ENCODE results near the gene USP5. TPM values are rescaled to one million over a fixed set of nuclear protein-coding genes. Genes with fewer than 3 reads are reported as not detected.

Gene USP5
- total and polyA plus RNA-seq, 7 donors: 25.4 to 51.5 (median 41.1) TPM

DNA sequence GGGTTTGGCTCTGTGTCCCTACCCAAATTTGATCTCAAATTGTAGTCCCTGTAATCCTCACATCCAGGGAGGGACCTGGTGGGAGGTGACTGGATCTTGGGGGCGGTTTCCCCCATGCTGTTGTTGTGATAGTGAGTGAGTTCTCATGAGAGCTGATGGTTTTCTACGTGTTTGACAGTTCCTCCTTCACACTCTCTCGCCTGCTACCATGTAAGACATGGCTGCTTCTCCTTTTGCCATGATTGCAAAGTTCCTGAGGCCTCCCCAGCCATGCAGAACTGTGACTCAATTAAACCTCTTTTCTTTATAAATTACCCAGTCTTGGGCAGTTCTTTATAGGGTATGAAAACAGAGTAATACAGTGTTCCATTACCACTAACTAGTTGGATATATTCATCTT lies 42.4 kb downstream of the USP5 start:
- Histone ChIP-seq H3K9me3 (no peaks in the 10 kb centered on the region), H3K36me3 (no peaks in the 10 kb centered on the region), H3K27me3 (no peaks in the 10 kb centered on the region), H3K4me1 (peaks cover 0 to 13% (median 6%) of the 10 kb centered on the region in 4 donors), H3K27ac (no peak overlapping the region), H3K4me3 (no peak overlapping the region)
- DNase-seq: no peak
- WGBS, 2 donors: 83 to 88% methylated on average over 3 of the region's 3 CpGs
- intact Hi-C loops (cut with DNase I): no loop called here
- TF ChIP-seq POLR2A (IDR thresholded peaks at IDR 0.05) (no peak), POLR2AphosphoS5 (IDR thresholded peaks at IDR 0.05) (no peak), EP300 (IDR thresholded peaks at IDR 0.05) (no peak)
- TF ChIP-seq, protein P1, sequence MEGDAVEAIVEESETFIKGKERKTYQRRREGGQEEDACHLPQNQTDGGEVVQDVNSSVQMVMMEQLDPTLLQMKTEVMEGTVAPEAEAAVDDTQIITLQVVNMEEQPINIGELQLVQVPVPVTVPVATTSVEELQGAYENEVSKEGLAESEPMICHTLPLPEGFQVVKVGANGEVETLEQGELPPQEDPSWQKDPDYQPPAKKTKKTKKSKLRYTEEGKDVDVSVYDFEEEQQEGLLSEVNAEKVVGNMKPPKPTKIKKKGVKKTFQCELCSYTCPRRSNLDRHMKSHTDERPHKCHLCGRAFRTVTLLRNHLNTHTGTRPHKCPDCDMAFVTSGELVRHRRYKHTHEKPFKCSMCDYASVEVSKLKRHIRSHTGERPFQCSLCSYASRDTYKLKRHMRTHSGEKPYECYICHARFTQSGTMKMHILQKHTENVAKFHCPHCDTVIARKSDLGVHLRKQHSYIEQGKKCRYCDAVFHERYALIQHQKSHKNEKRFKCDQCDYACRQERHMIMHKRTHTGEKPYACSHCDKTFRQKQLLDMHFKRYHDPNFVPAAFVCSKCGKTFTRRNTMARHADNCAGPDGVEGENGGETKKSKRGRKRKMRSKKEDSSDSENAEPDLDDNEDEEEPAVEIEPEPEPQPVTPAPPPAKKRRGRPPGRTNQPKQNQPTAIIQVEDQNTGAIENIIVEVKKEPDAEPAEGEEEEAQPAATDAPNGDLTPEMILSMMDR (IDR thresholded peaks at IDR 0.05): no peak

DNA sequence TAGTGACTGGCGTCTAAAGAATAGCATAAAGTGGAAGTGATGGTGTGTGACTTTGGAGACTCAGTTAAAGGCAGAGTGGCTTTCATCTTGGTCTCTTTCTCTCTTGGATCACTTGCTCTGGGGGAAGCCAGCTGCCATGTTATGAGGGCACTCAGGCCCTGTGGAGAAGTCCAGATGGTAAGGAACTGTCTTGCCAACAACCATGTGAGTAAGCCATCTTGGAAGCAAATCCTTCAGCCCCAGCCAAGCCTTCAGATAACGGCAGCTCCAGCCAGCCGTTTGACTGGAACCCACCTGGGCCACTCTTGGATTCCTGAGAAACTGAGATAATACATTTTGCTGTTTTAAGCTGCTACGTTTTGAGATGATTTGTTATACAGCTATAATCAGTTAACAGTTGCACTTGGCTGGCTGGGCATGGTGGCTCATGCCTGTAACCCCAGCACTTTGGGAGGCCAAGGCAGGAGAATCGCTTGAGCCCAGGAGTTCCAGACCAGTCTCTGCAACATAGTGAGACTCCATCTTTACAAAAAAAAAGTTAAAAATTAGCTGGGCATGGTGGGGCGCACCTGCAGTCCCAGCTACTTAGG lies 45.0 kb downstream of the USP5 start:
- intact Hi-C loops (cut with DNase I): no loop called here
- Histone ChIP-seq H3K27ac (no peak overlapping the region), H3K4me1 (peaks cover 0 to 2% (median 0%) of the 10 kb centered on the region in 4 donors), H3K36me3 (no peaks in the 10 kb centered on the region), H3K4me3 (no peak overlapping the region), H3K27me3 (no peaks in the 10 kb centered on the region), H3K9me3 (no peaks in the 10 kb centered on the region)
- 86 to 92% methylated on average over 6 of the region's 6 CpGs for WGBS, 2 donors
- TF ChIP-seq EP300 (IDR thresholded peaks at IDR 0.05) (no peak), POLR2A (IDR thresholded peaks at IDR 0.05) (no peak), POLR2AphosphoS5 (IDR thresholded peaks at IDR 0.05) (no peak)
- TF ChIP-seq, protein P1 (IDR thresholded peaks at IDR 0.05): no peak
- DNase-seq: no peak

DNA sequence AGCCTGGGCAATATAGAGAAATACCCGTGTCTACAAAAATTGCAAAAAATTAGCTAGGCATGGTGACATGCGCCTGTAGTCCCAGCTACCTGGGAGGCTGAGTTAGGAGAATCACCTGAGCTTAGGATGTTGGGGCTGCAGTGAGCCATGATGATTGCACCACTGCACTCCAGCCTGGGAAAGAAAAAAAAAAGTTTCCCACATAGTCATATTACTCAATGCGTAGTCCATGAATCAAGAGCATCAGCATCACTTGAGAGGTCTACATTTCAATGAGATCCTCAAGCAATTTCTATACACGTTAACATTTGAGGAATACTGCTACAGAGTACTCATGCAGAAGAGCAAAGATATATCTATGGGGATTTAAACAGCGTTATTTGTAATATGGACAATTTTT lies 47.5 kb downstream of the USP5 start:
- Histone ChIP-seq H3K27ac (no peak overlapping the region), H3K36me3 (no peaks in the 10 kb centered on the region), H3K27me3 (no peaks in the 10 kb centered on the region), H3K9me3 (no peaks in the 10 kb centered on the region), H3K4me3 (no peak overlapping the region), H3K4me1 (peaks cover 0 to 5% (median 4%) of the 10 kb centered on the region in 4 donors)
- TF ChIP-seq POLR2AphosphoS5 (IDR thresholded peaks at IDR 0.05) (no peak), EP300 (IDR thresholded peaks at IDR 0.05) (no peak), POLR2A (IDR thresholded peaks at IDR 0.05) (no peak)
- TF ChIP-seq, protein P1 (IDR thresholded peaks at IDR 0.05): no peak
- intact Hi-C loops (cut with DNase I): no loop called here
- 43 to 75% methylated on average over 5 of the region's 5 CpGs for WGBS, 2 donors
- no peak for DNase-seq

DNA sequence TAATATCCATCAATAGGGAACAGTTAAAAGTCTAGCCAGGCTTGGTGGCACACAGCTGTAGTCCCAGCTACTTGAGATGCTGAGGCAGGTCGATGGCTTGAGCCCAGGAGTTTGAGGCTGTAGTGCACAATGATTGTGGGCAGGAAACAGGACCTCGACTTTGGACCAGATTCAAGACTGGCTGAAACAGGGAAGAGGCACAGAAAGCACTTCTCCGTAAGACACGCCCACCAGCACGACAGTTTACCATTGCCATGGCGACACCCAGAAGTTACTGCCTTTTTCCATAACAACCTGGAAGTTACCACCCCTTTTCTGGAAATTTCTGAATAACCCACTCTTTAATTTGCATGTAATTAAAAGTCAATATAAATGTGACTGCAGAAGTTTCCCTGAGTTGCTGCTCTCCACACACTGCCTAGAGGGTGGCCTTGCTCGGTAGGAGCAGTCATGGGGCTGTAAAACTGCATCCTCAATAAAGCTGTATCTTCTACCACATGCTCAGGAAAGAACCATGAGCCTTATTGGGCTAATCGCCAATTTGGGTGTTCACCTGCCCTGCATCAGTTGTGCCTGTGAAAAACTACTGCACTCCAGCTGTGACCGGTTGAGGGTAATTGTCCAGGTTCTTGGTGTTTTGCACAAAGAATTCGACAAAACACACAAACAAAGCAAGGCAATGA lies 48.0 kb downstream of the USP5 start:
- Histone ChIP-seq H3K27me3 (no peaks in the 10 kb centered on the region), H3K36me3 (no peaks in the 10 kb centered on the region), H3K27ac (no peak overlapping the region), H3K4me3 (no peak overlapping the region), H3K4me1 (peaks cover 0 to 8% (median 5%) of the 10 kb centered on the region in 4 donors), H3K9me3 (no peaks in the 10 kb centered on the region)
- intact Hi-C loops (cut with DNase I): no loop called here
- TF ChIP-seq EP300 (IDR thresholded peaks at IDR 0.05): no peak
- TF ChIP-seq, protein P1 (IDR thresholded peaks at IDR 0.05): no peak
- peak in 1 of 4 donors; percentile 9 for TF ChIP-seq POLR2AphosphoS5 (IDR thresholded peaks at IDR 0.05)
- peak in 1 of 2 donors; percentile 11 for TF ChIP-seq POLR2A (IDR thresholded peaks at IDR 0.05)
- peak; percentile 81 for DNase-seq
- WGBS, 2 donors: 9 to 37% methylated on average over 10 of the region's 10 CpGs
